Activated T-helper 2 cell treated with anti-CD3 and anti-CD28 coated beads, Interferon-gamma antibody, Interleukin-2, Interleukin-4, amounts not matched to agents 10 μg/mL and 5 μg/mL and 100 μg/mL, durations not matched to agents 14 hours and 24 hours and 36 hours (primary cell): Measurements from ENCODE around the gene DIAPH2. TPM values are rescaled to one million over a fixed set of nuclear protein-coding genes. Genes with fewer than 3 reads are reported as not detected.
"Not testable (repeated sequence)": the region's sequence is repeated elsewhere in the genome, so short reads cannot be mapped to it uniquely, and the experiment has no call there.

Experiments
- DNase-seq: peaks from one replicate; pipeline ENCODE4 v3.0.0; 2021; ENCODE audit warnings: low spot score
- H3K27ac Mint-ChIP-seq: one replicate; pipeline ENCODE4 v1.8.0; 2021; ENCODE audit warnings: mixed read lengths
- H3K27me3 Mint-ChIP-seq: one replicate; pipeline ENCODE4 v1.8.0; 2021; ENCODE audit warnings: low read depth, mixed read lengths
- H3K36me3 Mint-ChIP-seq: one replicate; pipeline ENCODE4 v1.8.0; 2021; ENCODE audit warnings: low read depth, mixed read lengths
- H3K4me1 Mint-ChIP-seq: one replicate; pipeline ENCODE4 v1.8.0; 2021; ENCODE audit warnings: low read depth, mixed read lengths
- H3K4me3 Mint-ChIP-seq: one replicate; pipeline ENCODE4 v1.8.0; 2021; ENCODE audit warnings: low read depth, mild to moderate bottlenecking, moderate library complexity, mixed read lengths
- H3K9me3 Mint-ChIP-seq: one replicate; pipeline ENCODE4 v1.8.0; 2021; ENCODE audit warnings: mixed read lengths
- intact Hi-C: fragments of 100-400 bp; cut with micrococcal nuclease; formaldehyde crosslinking; loops from one replicate; pipeline ENCODE4 v1.15.1; 2023
- total RNA-seq: library from RNA; stranded (reverse); gene quantifications from 2 replicates; pipeline ENCODE4 v1.2.3, GENCODE V29; 2022

DIAPH2 gene
- total RNA-seq, 1 donor from 2014 or later, result 14.9 TPM

GRCh38 chrX:96722781-96723180, 38.1 kb downstream of the DIAPH2 start:
- no peak overlapping the region for H3K4me3 Mint-ChIP-seq
- H3K9me3 Mint-ChIP-seq, result peaks cover 5% of the 10 kb centered on the region
- no peak for DNase-seq
- no peaks in the 10 kb centered on the region for H3K27me3 Mint-ChIP-seq
- no peak overlapping the region for H3K27ac Mint-ChIP-seq
- no peaks in the 10 kb centered on the region for H3K36me3 Mint-ChIP-seq
- intact Hi-C loops, result no loop called here
- H3K4me1 Mint-ChIP-seq, result peaks cover 9% of the 10 kb centered on the region

- H3K4me3 Mint-ChIP-seq, result no peak overlapping the region
- H3K4me1 Mint-ChIP-seq, result peaks cover 17% of the 10 kb centered on the region
- no peak for DNase-seq
- H3K27ac Mint-ChIP-seq, result no peak overlapping the region
- H3K27me3 Mint-ChIP-seq, result no peaks in the 10 kb centered on the region
- H3K36me3 Mint-ChIP-seq, result no peaks in the 10 kb centered on the region
- H3K9me3 Mint-ChIP-seq, result no peaks in the 10 kb centered on the region
- intact Hi-C loops, result no loop called here
Observed at GRCh38 chrX:96729053-96729452, 44.4 kb downstream of the DIAPH2 start.

GRCh38 chrX:96729868-96730643, 45.4 kb downstream of the DIAPH2 start:
- no peak for DNase-seq
- Mint-ChIP-seq H3K27me3 (no peaks in the 10 kb centered on the region), H3K4me3 (no peak overlapping the region), H3K27ac (no peak overlapping the region), H3K4me1 (peaks cover 17% of the 10 kb centered on the region), H3K36me3 (no peaks in the 10 kb centered on the region), H3K9me3 (no peaks in the 10 kb centered on the region)
- intact Hi-C loops, result no loop called here

GRCh38 chrX:96731000-96731399, 46.4 kb downstream of the DIAPH2 start:
- H3K27me3 Mint-ChIP-seq, DNase-seq, H3K9me3 Mint-ChIP-seq, H3K36me3 Mint-ChIP-seq, H3K27ac Mint-ChIP-seq, H3K4me3 Mint-ChIP-seq, intact Hi-C loops: not testable (repeated sequence)
- peaks cover 17% of the 10 kb centered on the region for H3K4me1 Mint-ChIP-seq

DNA sequence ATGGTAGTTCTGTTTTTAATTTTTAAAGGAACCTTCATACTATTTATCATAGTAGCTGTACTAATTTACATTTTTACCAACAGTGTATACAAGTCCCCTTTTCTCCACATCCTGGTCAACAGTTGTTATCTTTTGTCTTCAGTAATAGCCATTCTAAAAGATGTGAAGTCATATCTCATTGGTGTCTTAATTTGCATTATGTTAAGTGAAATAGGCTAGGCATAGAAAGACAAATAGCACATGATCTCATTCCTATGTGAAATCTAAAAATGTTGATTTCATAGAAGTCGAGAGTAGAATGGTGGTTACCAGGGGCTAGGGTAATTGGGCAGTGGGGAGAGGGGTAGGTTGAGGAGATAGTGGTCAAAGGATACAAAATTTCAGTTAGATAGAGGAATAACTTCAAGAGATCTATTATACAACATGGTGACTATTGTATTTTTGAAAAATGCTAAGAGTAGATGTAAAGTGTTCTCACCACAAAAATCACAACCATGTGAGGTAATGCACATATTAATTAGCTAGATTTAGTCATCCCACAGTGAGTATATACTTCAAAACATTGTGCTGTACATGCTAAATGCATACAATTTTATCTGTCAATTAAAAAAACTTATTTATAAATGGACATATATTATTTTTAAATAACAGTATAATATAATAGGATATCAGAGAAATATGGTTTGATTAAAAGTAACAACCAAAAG, 58.9 kb downstream of the DIAPH2 start:
- Mint-ChIP-seq H3K9me3 (no peaks in the 10 kb centered on the region), H3K4me1 (no peaks in the 10 kb centered on the region), H3K27me3 (no peaks in the 10 kb centered on the region), H3K4me3 (no peak overlapping the region), H3K36me3 (peaks cover 3% of the 10 kb centered on the region), H3K27ac (no peak overlapping the region)
- intact Hi-C loops, result no loop called here
- DNase-seq, result no peak

DNA sequence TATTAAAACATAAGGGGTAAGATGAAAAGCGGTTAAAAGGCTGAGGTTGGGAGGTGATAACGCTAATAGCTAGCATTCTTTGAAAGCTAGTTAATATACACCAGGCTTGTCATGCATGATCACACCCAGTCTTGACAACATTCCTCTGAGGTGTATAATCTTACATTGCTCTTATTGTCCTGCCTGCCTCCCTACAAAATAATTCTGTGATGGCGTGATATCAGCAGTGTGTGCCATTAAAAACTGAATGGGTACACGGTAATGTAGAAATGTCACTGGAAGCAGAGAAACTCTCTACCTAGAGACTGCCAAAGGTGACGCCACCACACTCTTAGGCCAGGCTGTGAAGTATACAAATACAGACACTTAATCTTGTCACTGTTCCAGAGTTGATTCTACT, 68.1 kb downstream of the DIAPH2 start:
- Mint-ChIP-seq H3K4me3 (no peak overlapping the region), H3K27me3 (no peaks in the 10 kb centered on the region), H3K9me3 (no peaks in the 10 kb centered on the region), H3K27ac (no peak overlapping the region), H3K4me1 (no peaks in the 10 kb centered on the region), H3K36me3 (peaks cover 6% of the 10 kb centered on the region)
- no peak for DNase-seq
- intact Hi-C loops, result no loop called here

DNA sequence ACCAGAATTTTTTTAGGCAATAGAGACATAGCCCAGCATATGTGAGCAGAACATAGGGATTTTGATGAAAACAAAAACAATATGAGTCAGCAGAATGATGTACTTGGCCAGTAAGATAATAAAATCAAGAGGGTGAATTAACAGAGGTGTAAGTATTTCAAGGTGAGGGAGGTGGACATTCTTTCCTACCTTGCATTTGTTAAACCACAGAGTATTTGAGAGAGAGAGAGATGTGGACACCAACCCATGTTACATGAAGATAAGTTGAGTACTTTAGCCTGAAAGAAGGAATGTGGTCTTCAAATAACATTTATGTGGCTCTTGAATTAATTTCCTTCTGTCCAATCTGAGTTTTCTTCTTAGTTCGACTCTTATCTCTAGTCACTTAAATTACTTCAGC, 68.6 kb downstream of the DIAPH2 start:
- Mint-ChIP-seq H3K9me3 (no peaks in the 10 kb centered on the region), H3K4me3 (no peak overlapping the region), H3K27me3 (no peaks in the 10 kb centered on the region), H3K4me1 (no peaks in the 10 kb centered on the region), H3K27ac (no peak overlapping the region), H3K36me3 (peaks cover 6% of the 10 kb centered on the region)
- DNase-seq, result no peak
- intact Hi-C loops, result no loop called here

- Mint-ChIP-seq H3K4me1 (no peaks in the 10 kb centered on the region), H3K4me3 (no peak overlapping the region), H3K36me3 (peaks cover 6% of the 10 kb centered on the region), H3K9me3 (no peaks in the 10 kb centered on the region), H3K27ac (no peak overlapping the region), H3K27me3 (no peaks in the 10 kb centered on the region)
- intact Hi-C loops, result no loop called here
- DNase-seq, result no peak
Observed at GRCh38 chrX:96756491-96756890, 71.8 kb downstream of the DIAPH2 start.

DNA sequence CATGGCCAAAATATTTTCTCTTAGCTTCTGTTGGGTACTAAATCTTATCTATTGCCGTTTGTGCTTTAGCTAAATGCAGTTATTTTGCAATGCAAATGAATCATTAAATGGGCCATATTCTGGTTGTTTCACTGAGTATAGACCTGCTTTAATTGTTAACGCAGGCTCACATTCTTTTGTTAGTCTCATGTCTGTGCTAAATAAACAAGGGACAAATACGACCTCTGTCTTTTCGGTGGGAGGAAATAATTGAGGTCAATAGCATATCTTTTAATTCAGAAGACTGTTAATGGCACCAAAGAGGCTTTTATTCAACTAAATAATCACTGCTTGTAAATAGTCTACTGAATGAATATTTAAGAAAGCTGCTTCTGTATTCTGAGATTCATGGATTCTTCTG, 76.9 kb downstream of the DIAPH2 start:
- DNase-seq, result no peak
- no peak overlapping the region for H3K4me3 Mint-ChIP-seq
- no peaks in the 10 kb centered on the region for H3K9me3 Mint-ChIP-seq
- H3K4me1 Mint-ChIP-seq, result peaks cover 11% of the 10 kb centered on the region
- H3K36me3 Mint-ChIP-seq, result no peaks in the 10 kb centered on the region
- H3K27ac Mint-ChIP-seq, result no peak overlapping the region
- H3K27me3 Mint-ChIP-seq, result no peaks in the 10 kb centered on the region
- intact Hi-C loops, result loop anchor here (10.0 kb wide), 1 partner anchor 77 kb away; the partner anchor contains the start of gene DIAPH2

DNA sequence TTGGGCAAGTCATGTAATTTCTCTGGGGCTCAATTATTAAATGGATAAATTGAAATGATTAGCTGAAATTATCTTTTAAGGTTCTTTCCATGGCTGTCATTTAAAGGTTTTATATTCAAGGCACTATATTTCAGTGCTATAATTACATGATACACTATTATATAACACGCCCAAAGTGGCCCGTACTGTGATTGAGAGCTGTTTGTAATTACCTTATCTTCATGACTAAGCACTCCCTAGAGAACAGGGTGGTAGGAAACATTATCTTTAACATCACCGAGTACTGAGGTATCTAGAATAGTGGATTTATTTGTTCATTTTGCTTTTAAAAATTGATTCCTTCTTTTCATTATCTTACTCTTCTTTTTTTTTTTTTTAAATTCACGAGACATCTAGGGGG, 79.0 kb downstream of the DIAPH2 start:
- no peak for DNase-seq
- Mint-ChIP-seq H3K4me3 (no peak overlapping the region), H3K9me3 (no peaks in the 10 kb centered on the region), H3K36me3 (no peaks in the 10 kb centered on the region), H3K27ac (no peak overlapping the region), H3K27me3 (no peaks in the 10 kb centered on the region), H3K4me1 (peaks cover 11% of the 10 kb centered on the region)
- intact Hi-C loops, result loop anchor here (10.0 kb wide), 1 partner anchor 79 kb away; the partner anchor contains the start of gene DIAPH2

GRCh38 chrX:96764864-96765263, 80.2 kb downstream of the DIAPH2 start:
- Mint-ChIP-seq H3K9me3 (no peaks in the 10 kb centered on the region), H3K4me3 (no peak overlapping the region), H3K36me3 (no peaks in the 10 kb centered on the region), H3K27ac (no peak overlapping the region), H3K27me3 (no peaks in the 10 kb centered on the region), H3K4me1 (peaks cover 11% of the 10 kb centered on the region)
- DNase-seq, result no peak
- intact Hi-C loops, result loop anchor here (10.0 kb wide), 1 partner anchor 80 kb away; the partner anchor contains the start of gene DIAPH2

- Mint-ChIP-seq H3K4me1 (peaks cover 2% of the 10 kb centered on the region), H3K36me3 (no peaks in the 10 kb centered on the region), H3K9me3 (no peaks in the 10 kb centered on the region), H3K27me3 (no peaks in the 10 kb centered on the region), H3K27ac (no peak overlapping the region), H3K4me3 (no peak overlapping the region)
- intact Hi-C loops, result no loop called here
- no peak for DNase-seq
Observed at GRCh38 chrX:96770315-96770714, 85.7 kb downstream of the DIAPH2 start.

GRCh38 chrX:96771486-96771885, 86.8 kb downstream of the DIAPH2 start:
- no peak overlapping the region for H3K27ac Mint-ChIP-seq
- H3K9me3 Mint-ChIP-seq, result no peaks in the 10 kb centered on the region
- intact Hi-C loops, result no loop called here
- H3K4me1 Mint-ChIP-seq, result no peaks in the 10 kb centered on the region
- no peaks in the 10 kb centered on the region for H3K27me3 Mint-ChIP-seq
- no peaks in the 10 kb centered on the region for H3K36me3 Mint-ChIP-seq
- DNase-seq, result no peak
- H3K4me3 Mint-ChIP-seq, result no peak overlapping the region
